ENCODE data around the gene WT1. TPM values are rescaled to one million over a fixed set of nuclear protein-coding genes. Genes with fewer than 3 reads are reported as not detected.

Gene WT1
- total RNA-seq, 4 donors from 2014 or later = not detected

GRCh38 chr11:32422545-32422944, 12.8 kb downstream of the WT1 start:
- Histone ChIP-seq H3K4me1 (no peaks in the 10 kb centered on the region), H3K27me3 (peaks cover 21 to 33% (median 26%) of the 10 kb centered on the region in 3 donors), H3K4me3 (no peak overlapping the region), H3K36me3 (no peaks in the 10 kb centered on the region), H3K9me3 (no peaks in the 10 kb centered on the region), H3K27ac (no peak overlapping the region)
- in situ Hi-C loops (cut with MboI; ENCODE audit: low sequenced_read_pairs in 4 of 4) (no loop called here), intact Hi-C loops (cut with DNase I; ENCODE audit: low total_unique reads) (no loop called here)
- DNase-seq = no peak
- TF ChIP-seq POLR2A (IDR thresholded peaks at IDR 0.05) = no peak
- TF ChIP-seq, protein P1, sequence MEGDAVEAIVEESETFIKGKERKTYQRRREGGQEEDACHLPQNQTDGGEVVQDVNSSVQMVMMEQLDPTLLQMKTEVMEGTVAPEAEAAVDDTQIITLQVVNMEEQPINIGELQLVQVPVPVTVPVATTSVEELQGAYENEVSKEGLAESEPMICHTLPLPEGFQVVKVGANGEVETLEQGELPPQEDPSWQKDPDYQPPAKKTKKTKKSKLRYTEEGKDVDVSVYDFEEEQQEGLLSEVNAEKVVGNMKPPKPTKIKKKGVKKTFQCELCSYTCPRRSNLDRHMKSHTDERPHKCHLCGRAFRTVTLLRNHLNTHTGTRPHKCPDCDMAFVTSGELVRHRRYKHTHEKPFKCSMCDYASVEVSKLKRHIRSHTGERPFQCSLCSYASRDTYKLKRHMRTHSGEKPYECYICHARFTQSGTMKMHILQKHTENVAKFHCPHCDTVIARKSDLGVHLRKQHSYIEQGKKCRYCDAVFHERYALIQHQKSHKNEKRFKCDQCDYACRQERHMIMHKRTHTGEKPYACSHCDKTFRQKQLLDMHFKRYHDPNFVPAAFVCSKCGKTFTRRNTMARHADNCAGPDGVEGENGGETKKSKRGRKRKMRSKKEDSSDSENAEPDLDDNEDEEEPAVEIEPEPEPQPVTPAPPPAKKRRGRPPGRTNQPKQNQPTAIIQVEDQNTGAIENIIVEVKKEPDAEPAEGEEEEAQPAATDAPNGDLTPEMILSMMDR (IDR thresholded peaks at IDR 0.05 in 4 of 5, conservative IDR thresholded peaks at IDR 0.05 in 1 of 5) = no peak
- ATAC-seq = no peak

- H3K27ac ChIP-seq = no peak overlapping the region
- H3K9me3 ChIP-seq = no peaks in the 10 kb centered on the region
- ATAC-seq (no peak), DNase-seq (no peak)
- peaks cover 16 to 28% (median 22%) of the 10 kb centered on the region in 3 donors for H3K27me3 ChIP-seq
- intact Hi-C loops (cut with DNase I; ENCODE audit: low total_unique reads) (no loop called here), in situ Hi-C loops (cut with MboI; ENCODE audit: low sequenced_read_pairs in 4 of 4) (no loop called here)
- TF ChIP-seq POLR2A (IDR thresholded peaks at IDR 0.05) = no peak
- TF ChIP-seq, protein P1 (IDR thresholded peaks at IDR 0.05 in 4 of 5, conservative IDR thresholded peaks at IDR 0.05 in 1 of 5) = no peak
- H3K36me3 ChIP-seq = no peaks in the 10 kb centered on the region
- no peak overlapping the region for H3K4me3 ChIP-seq
- no peaks in the 10 kb centered on the region for H3K4me1 ChIP-seq
These were observed 13.3 kb downstream of the WT1 start for GRCh38 chr11:32421992-32422391.

GRCh38 chr11:32420937-32421901, 14.1 kb downstream of the WT1 start:
- in situ Hi-C loops (cut with MboI; ENCODE audit: low sequenced_read_pairs in 4 of 4) (no loop called here), intact Hi-C loops (cut with DNase I; ENCODE audit: low total_unique reads) (no loop called here)
- H3K4me3 ChIP-seq = no peak overlapping the region
- H3K9me3 ChIP-seq = no peaks in the 10 kb centered on the region
- H3K27me3 ChIP-seq = peaks cover 8 to 20% (median 14%) of the 10 kb centered on the region in 3 donors
- no peak for DNase-seq
- TF ChIP-seq POLR2A (IDR thresholded peaks at IDR 0.05) = no peak
- TF ChIP-seq, protein P1 (IDR thresholded peaks at IDR 0.05 in 4 of 5, conservative IDR thresholded peaks at IDR 0.05 in 1 of 5) = no peak
- no peaks in the 10 kb centered on the region for H3K4me1 ChIP-seq
- no peak for ATAC-seq
- H3K27ac ChIP-seq = no peak overlapping the region
- H3K36me3 ChIP-seq = no peaks in the 10 kb centered on the region

DNA sequence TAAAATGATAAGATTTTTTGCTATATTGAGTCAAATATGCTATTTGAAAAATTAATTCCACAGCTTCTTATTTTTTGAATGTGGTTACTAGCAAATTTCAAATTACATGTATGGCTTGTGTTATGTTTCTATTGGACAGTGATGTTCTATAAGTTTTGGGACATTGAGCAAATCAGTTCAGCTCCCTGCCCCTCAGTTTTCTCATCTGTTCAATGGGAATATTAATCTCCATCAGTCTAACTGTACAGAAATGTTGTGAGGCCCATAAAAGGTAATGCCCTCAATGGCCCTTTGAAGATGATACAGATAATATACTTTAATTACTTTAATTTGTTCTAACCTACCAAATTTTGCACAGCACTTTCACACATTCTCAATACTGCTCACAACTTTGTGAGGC, 15.2 kb downstream of the WT1 start:
- H3K36me3 ChIP-seq = no peaks in the 10 kb centered on the region
- intact Hi-C loops (cut with DNase I; ENCODE audit: low total_unique reads) (no loop called here), in situ Hi-C loops (cut with MboI; ENCODE audit: low sequenced_read_pairs in 4 of 4) (no loop called here)
- H3K9me3 ChIP-seq = no peaks in the 10 kb centered on the region
- no peak for ATAC-seq
- TF ChIP-seq, protein P1 (IDR thresholded peaks at IDR 0.05 in 4 of 5, conservative IDR thresholded peaks at IDR 0.05 in 1 of 5) = no peak
- no peak for TF ChIP-seq POLR2A (IDR thresholded peaks at IDR 0.05)
- no peak overlapping the region for H3K4me3 ChIP-seq
- no peak overlapping the region for H3K27ac ChIP-seq
- no peak for DNase-seq
- peaks cover 0 to 9% (median 8%) of the 10 kb centered on the region in 3 donors for H3K27me3 ChIP-seq
- H3K4me1 ChIP-seq = no peaks in the 10 kb centered on the region

Data from gastrocnemius medialis (tissue), 4 donors.